HUES6 (cell line): ENCODE data around the gene WASF2.

Source experiments
- H3K27ac ChIP-seq: 2 replicates; pipeline ENCODE4 v1.7.0; 2013; ENCODE audit warnings: low read depth, mild to moderate bottlenecking, low read length, inconsistent platforms
- H3K27me3 ChIP-seq: 2 replicates; pipeline ENCODE4 v1.6.1; 2013; ENCODE audit warnings: low read length; ENCODE audit not compliant: control insufficient read depth, insufficient read depth
- H3K36me3 ChIP-seq: 2 replicates; pipeline ENCODE4 v1.6.1; 2013; ENCODE audit warnings: low read length; ENCODE audit not compliant: control insufficient read depth, insufficient read depth
- H3K4me1 ChIP-seq: 2 replicates; pipeline ENCODE4 v1.6.1; 2013; ENCODE audit warnings: low read length; ENCODE audit not compliant: control insufficient read depth, insufficient read depth
- H3K4me3 ChIP-seq: 2 replicates; pipeline ENCODE4 v1.5.1; 2013; ENCODE audit warnings: low read depth, low read length
- H3K9ac ChIP-seq: one replicate; pipeline ENCODE4 v1.6.1; 2013; ENCODE audit warnings: mild to moderate bottlenecking, low read length
- H3K9me3 ChIP-seq: 2 replicates; pipeline ENCODE4 v1.6.1; 2013; ENCODE audit warnings: low read depth, low read length; ENCODE audit not compliant: control insufficient read depth, insufficient read depth

WASF2 gene

DNA sequence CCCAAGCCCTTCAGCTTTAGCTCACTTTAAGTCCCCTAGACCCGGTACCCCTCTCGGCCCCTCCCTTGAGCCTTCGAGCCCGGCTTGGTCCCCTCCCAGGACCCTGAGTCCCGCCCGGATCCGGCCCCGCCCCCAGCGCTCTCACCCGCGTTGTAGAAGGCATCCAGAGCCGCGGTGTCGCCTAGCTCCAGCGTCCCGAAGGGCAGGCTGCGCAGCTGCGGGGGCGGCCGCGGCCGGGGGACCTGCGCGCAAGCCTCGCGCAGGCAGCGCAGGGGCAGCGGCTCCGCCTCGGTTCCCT is 123.9 kb downstream of the WASF2 start:
- peaks cover 24% of the 10 kb centered on the region for H3K4me1 ChIP-seq
- H3K36me3 ChIP-seq = no peaks in the 10 kb centered on the region
- peak overlapping the region; percentile 60 for H3K9ac ChIP-seq
- peak overlapping the region; percentile 68 for H3K4me3 ChIP-seq
- H3K9me3 ChIP-seq = no peaks in the 10 kb centered on the region
- H3K27ac ChIP-seq = no peak overlapping the region
- H3K27me3 ChIP-seq = peaks cover 14% of the 10 kb centered on the region

DNA sequence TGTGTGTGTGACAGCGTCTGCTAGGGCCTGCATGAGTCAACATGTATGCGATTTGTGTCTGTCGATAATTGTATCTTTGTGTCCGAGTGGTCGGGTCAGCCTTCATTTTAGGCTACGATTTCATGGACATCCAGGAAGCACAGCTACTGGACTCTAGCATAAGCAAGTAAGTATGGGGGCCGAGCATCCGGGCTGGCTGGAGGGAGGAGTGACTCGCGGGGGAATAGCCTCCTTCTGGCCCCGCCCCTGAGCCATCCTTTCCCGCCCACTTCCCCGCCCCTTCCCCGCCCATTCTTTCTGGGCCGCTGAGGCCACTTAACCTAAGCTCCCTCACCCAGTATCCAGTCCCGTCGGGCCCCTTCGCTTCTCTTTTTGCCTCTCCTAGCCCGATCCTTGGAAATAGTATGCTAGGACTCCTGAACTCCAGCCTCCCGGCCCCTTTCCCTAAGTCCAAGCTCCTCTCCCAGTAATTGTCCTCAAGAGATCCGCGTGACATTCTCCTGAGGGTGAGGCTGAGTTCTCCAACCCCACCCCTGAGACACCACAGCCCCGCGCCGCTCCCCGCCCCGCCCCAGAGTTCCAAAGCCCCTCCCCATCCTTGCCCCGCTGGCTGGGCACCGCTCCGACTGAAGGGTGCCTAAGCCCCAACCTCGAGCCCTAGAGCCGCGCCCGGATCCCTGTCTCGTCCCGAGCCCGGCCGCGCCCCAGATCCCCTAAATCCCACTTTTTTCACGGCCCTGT is 124.4 kb downstream of the WASF2 start:
- no peak overlapping the region for H3K27ac ChIP-seq

DNA sequence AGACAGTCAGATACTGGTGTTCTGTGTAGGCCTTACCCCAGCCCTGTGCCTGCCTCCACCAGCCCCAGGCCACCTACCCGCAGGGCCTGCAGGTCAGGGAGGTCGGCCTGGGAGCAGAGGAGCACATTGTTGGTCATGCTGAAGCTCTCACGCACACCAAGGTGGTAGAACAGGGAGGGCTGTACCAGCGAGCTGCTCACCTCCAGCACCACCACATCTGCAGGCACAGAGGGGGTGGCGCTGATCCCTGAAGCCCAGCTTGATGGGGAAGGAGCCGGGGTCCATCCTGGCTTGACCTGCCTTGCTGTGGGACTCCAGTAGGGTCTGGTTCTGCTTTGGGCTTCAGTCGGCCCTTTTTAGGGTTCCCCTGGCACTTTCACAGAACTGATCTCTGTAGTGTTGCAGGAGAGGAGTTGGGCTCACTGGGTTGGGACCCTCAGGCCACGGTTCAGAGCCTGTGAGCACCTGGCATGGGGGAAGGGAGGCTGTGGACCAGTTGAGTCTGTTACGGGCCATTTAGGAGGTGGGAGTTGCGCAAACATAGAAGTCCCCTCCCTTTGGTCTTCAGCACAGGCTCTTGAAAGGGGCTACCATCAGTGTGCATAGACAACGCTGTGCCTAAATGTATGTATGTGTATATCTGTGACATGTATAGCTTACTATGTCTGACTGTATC is 125.1 kb downstream of the WASF2 start:
- Histone ChIP-seq H3K36me3 (no peaks in the 10 kb centered on the region), H3K4me1 (peaks cover 31% of the 10 kb centered on the region), H3K27ac (no peak overlapping the region), H3K4me3 (peak overlapping the region; percentile 36), H3K27me3 (peaks cover 26% of the 10 kb centered on the region), H3K9me3 (no peaks in the 10 kb centered on the region), H3K9ac (no peak overlapping the region)

More for the DNA sequence above, 124.4 kb downstream of the WASF2 start:
- H3K4me3 ChIP-seq = peak overlapping the region; percentile 68
- H3K4me1 ChIP-seq = peaks cover 27% of the 10 kb centered on the region
- H3K9me3 ChIP-seq = no peaks in the 10 kb centered on the region
- peaks cover 20% of the 10 kb centered on the region for H3K27me3 ChIP-seq
- H3K9ac ChIP-seq = no peak overlapping the region
- no peaks in the 10 kb centered on the region for H3K36me3 ChIP-seq

DNA sequence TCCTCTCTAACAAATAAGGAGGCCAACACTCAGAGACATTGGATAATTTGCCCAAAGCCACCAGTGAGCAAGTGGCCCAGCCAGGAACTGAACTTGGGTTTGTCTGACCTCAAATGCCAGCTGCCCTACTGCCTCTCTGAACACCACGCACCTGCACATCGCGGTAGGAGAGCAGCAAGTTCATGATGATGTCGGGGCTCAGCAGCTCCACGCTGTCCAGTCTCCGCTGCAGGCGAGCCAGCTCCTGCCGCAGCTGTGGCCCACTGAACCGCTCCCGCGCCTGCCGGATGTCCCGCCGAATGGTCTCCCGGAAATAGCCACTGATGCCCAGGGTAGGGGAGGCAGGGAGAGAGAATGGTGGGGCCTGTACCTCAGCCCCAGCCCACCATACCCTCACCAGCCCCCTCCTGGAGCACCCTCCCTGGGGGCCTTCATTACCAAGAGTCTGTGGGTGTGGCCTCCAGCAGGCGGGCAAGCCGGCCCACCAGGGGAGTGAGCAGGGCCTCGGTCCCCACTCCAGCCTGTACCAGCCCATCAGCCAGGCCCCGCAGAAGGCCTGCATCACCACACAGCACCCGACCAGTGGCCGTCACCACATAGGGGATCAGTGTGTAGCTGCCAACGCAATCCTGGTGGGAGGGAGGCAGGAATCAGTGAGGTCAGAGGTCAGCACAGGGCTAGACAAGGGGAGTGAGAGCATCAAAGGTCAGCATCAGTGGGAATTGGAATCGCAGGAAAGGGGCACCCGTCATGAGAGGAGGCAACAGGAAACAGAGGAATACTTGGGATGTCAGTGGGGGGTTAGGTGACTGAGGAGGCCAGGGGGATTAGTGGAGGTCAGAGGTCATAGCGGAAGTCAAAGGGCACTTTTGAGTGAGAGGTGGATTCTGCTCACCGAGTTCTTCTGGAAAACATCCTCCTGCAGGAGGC is 125.9 kb downstream of the WASF2 start:
- Histone ChIP-seq H3K9me3 (no peaks in the 10 kb centered on the region), H3K4me1 (peaks cover 35% of the 10 kb centered on the region), H3K9ac (no peak overlapping the region), H3K27me3 (peaks cover 34% of the 10 kb centered on the region), H3K27ac (no peak overlapping the region), H3K36me3 (no peaks in the 10 kb centered on the region), H3K4me3 (no peak overlapping the region)

DNA sequence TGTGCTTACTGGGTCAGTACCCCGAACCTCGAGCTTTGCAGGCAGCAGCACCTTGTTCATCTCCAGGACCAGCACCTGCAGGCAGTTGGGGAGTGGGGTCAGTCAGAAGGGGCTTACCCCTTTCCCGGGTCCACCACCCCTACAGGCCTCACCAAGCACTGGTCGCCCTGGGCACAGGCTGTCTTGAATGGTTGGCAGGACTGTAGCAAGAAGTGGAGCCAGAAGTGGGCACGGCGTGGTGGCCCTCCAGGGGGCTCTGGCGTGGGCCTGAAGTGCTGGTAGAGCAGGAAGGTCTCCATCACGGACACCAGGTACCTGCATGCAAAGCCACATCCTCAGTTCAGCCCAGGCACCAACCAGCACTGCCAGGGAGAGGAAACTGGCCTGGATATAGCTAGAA is 128.4 kb downstream of the WASF2 start:
- H3K4me1 ChIP-seq = peaks cover 34% of the 10 kb centered on the region
- no peak overlapping the region for H3K27ac ChIP-seq
- H3K36me3 ChIP-seq = no peaks in the 10 kb centered on the region
- H3K4me3 ChIP-seq = 0 out of 2 replicates have a peak overlapping the region, but pooled peaks have one; percentile 85
- H3K27me3 ChIP-seq = peaks cover 50% of the 10 kb centered on the region
- no peaks in the 10 kb centered on the region for H3K9me3 ChIP-seq
- no peak overlapping the region for H3K9ac ChIP-seq

DNA sequence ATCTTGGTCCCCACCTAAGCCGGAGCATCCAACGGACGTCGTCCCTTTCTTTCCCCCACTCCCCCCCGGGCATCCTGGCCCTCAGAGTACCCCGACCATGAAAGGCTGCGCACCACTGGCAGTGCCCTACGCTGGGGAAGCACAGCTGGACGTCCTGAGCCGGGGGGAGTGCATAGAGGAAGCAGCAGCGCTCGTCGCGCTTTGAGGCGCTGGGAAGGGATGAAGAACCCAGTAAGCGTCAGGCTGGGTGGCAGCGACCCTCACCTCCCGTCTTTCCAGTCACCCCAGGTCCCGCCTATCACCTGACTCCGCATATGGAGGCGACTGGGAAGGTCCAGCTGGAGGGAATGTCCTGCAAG is 128.9 kb downstream of the WASF2 start:
- no peak overlapping the region for H3K27ac ChIP-seq
- no peaks in the 10 kb centered on the region for H3K9me3 ChIP-seq
- peaks cover 34% of the 10 kb centered on the region for H3K4me1 ChIP-seq
- H3K9ac ChIP-seq = peak overlapping the region; percentile 20
- peak overlapping the region; percentile 85 for H3K4me3 ChIP-seq
- H3K36me3 ChIP-seq = no peaks in the 10 kb centered on the region
- peaks cover 50% of the 10 kb centered on the region for H3K27me3 ChIP-seq

DNA sequence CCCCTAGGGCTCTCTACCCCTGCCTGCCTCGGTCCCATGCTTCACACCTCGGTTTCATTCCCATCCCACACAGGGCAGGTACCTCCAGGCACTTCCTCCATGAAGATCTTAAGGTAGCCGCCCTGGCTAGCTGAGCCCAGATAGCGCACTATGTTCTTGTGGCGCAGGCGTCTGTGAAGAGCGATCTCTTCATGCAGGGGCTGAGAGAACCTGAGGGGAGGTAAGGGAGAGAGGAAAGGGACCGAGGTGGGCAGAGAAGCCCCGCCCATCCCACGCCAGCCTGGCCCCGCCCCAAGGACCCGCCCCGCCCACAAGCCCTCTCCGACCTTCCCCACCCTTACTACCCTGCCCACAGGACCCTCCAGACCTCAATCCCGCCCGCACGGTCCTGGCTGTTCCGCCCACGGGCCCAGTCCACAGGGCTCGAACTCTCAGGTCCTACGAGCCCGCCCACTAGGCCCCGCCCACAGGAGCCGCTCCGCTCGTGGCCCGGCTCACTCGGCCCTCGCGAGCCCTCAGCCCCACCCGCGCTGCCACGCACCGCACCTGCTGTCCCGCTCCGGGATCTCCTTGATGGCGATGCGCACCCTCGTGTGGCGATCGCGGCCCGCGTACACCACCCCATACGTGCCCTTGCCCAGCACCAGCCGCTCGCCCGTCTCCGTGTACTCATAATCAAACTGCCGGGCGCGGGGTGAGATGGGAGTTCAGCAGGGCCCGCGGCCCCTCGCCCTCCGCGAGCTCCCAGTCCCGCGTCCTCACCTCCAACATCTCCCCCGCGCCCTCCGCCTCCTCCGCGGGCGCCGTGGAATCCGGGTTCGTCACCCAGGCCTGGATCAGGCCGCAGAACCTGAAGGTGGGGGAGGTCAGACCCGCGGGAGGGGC is 129.6 kb downstream of the WASF2 start:
- Histone ChIP-seq H3K4me1 (peaks cover 34% of the 10 kb centered on the region), H3K4me3 (peak overlapping the region; percentile 85), H3K9ac (peak overlapping the region; percentile 20), H3K9me3 (no peaks in the 10 kb centered on the region), H3K36me3 (peaks cover 2% of the 10 kb centered on the region; the same call in 1 of the 2 replicates), H3K27me3 (peaks cover 50% of the 10 kb centered on the region), H3K27ac (no peak overlapping the region)

DNA sequence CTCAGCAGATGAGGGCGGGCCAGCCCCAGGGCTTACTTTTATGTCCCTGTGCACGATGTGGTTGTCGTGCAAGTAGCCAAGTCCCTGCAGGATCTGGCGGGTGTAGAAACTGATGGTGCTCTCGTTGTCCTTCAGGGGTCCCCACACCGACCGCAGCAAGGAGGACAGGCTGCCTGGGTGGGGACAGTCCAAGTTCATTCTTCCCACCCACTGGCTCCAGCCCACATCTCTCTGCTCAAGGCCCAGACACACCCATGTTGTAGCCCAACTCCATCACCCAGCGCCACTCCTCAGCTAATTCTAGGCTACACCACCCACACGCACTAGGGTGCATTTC is 130.2 kb downstream of the WASF2 start:
- Histone ChIP-seq H3K36me3 (peaks cover 5% of the 10 kb centered on the region; the same call in 1 of the 2 replicates), H3K9me3 (no peaks in the 10 kb centered on the region), H3K4me3 (peak overlapping the region; percentile 85), H3K27me3 (peaks cover 50% of the 10 kb centered on the region), H3K4me1 (peaks cover 28% of the 10 kb centered on the region), H3K27ac (no peak overlapping the region), H3K9ac (no peak overlapping the region)

DNA sequence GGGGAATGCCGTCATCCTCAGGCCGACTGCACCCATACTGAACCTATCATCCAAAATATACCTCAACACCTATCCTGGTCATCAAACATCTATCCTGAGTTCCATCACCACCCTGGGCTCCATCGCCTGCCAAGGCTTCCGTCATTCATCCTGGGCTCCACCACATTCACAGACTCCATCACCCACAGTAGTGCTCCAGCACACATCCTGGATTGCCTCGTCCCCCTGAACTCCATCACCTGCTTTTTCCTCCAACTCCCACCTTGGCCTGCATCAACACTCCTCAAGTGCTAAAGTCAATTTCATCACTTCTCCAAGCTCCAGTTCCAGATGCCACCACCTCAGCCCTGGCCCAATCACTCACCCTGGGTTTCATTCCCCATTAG is 131.0 kb downstream of the WASF2 start:
- H3K27me3 ChIP-seq = peaks cover 50% of the 10 kb centered on the region
- H3K9ac ChIP-seq = no peak overlapping the region
- H3K36me3 ChIP-seq = peaks cover 5% of the 10 kb centered on the region; the same call in 1 of the 2 replicates
- H3K4me3 ChIP-seq = no peak overlapping the region
- H3K4me1 ChIP-seq = peaks cover 21% of the 10 kb centered on the region
- no peaks in the 10 kb centered on the region for H3K9me3 ChIP-seq
- H3K27ac ChIP-seq = no peak overlapping the region

DNA sequence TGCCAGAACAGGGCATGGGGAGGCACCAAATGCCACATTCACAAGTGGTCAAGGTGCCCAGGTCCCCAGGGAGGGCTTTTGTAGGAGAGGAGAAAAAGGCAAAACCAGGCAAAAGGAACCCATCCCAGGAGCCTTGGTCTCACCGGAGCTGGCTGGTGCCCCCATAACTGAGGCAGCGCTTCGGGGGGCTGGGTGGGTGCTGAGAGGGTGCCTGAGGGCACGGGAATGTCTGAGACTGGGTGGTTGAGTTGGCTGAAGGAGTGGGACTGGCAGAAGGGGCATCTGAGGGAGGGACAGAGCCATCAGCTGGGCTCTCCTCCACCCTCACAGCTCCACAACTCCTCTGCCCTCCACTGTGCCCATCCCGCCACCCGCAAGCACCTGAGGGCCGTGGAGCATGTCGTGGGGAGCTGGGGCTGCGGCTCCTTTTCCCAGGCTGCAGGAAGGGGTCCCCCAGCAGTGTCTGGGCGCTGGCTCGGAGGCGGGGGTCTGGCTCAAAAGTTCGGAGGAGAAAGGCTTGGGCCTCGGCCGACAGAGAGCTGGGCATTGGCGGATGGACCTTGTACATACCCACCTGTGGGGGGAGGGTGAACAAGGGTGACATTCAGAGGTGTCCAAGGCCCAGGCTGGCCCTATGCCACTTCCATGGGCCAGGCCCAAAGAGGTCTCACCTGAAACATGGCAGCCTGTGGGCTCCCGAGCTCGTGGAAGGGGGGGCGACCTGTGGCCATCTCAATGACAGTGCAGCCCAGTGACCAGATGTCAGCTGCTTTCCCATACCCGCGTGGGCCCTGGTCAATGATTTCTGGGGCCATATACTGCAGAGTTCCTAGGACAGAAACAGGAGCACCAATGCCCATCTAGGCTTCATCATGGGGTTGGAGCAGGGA is 131.7 kb downstream of the WASF2 start:
- Histone ChIP-seq H3K4me3 (no peak overlapping the region), H3K4me1 (peaks cover 21% of the 10 kb centered on the region), H3K27ac (no peak overlapping the region), H3K9ac (no peak overlapping the region), H3K9me3 (no peaks in the 10 kb centered on the region), H3K27me3 (peaks cover 50% of the 10 kb centered on the region), H3K36me3 (peaks cover 5% of the 10 kb centered on the region; the same call in 1 of the 2 replicates)
